ENCODE results near the gene STK32C.

Gene STK32C

GRCh38 chr10:132350946-132351345, 43.2 kb upstream of the STK32C start:
- no CpG with 5 or more reads among the region's 17 CpGs for WGBS (ENCODE audit: extremely low coverage, insufficient coverage, insufficient read length)
- H3K9me3 ChIP-seq (ENCODE audit: insufficient read depth, low read depth, low read length), result no peaks in the 10 kb centered on the region
- H3K36me3 ChIP-seq (ENCODE audit: control insufficient read depth in 1 of 2, insufficient read depth in 2 of 2, low read length in 2 of 2), result no peaks in the 10 kb centered on the region
- no peak overlapping the region for H3K18ac ChIP-seq (ENCODE audit: low read length)
- no peak overlapping the region for H3K9ac ChIP-seq (ENCODE audit: low read length)
- no peak overlapping the region for H2AFZ ChIP-seq (ENCODE audit: insufficient read depth, low read length, poor library complexity)
- H3K27me3 ChIP-seq (ENCODE audit: insufficient read depth, low read length), result no peaks in the 10 kb centered on the region
- DNase-seq, result no peak
- no peaks in the 10 kb centered on the region for H3K4me1 ChIP-seq (ENCODE audit: control insufficient read depth in 1 of 2, insufficient read depth in 2 of 2, low read length in 2 of 2)
- no peaks in the 10 kb centered on the region for H3K79me1 ChIP-seq (ENCODE audit: low read length)
- no peak overlapping the region for H2BK120ac ChIP-seq (ENCODE audit: insufficient read depth, low read length, poor library complexity)
- H4K12ac ChIP-seq (ENCODE audit: low read depth, low read length), result no peak overlapping the region
- no peak overlapping the region for H4K91ac ChIP-seq (ENCODE audit: low read depth, low read length)
- no peaks in the 10 kb centered on the region for H3K79me2 ChIP-seq (ENCODE audit: control insufficient read depth, insufficient read depth, low read length, poor library complexity)
- H3K4me2 ChIP-seq (ENCODE audit: low read length), result no peak overlapping the region
- H2BK12ac ChIP-seq (ENCODE audit: low read length), result no peak overlapping the region
- no peak overlapping the region for H2AK5ac ChIP-seq (ENCODE audit: low read length)
- no peak overlapping the region for H3K4me3 ChIP-seq (ENCODE audit: low read depth, low read length)
- H3K4ac ChIP-seq (ENCODE audit: low read depth, low read length), result no peak overlapping the region
- no peak overlapping the region for H2BK5ac ChIP-seq (ENCODE audit: low read depth, low read length, poor library complexity)
- H3K23ac ChIP-seq (ENCODE audit: low read length), result no peak overlapping the region
- no peak overlapping the region for H3K14ac ChIP-seq (ENCODE audit: low read length)
- no peak overlapping the region for H3K27ac ChIP-seq (ENCODE audit: low read depth, low read length)
- H4K8ac ChIP-seq (ENCODE audit: low read depth, low read length), result no peak overlapping the region

- Histone ChIP-seq H3K4me2 (ENCODE audit: low read length) (no peak overlapping the region), H3K4me3 (ENCODE audit: low read depth, low read length) (no peak overlapping the region), H3K18ac (ENCODE audit: low read length) (no peak overlapping the region), H2BK120ac (ENCODE audit: insufficient read depth, low read length, poor library complexity) (no peak overlapping the region), H3K27me3 (ENCODE audit: insufficient read depth, low read length) (no peaks in the 10 kb centered on the region), H3K79me2 (ENCODE audit: control insufficient read depth, insufficient read depth, low read length, poor library complexity) (no peaks in the 10 kb centered on the region), H4K12ac (ENCODE audit: low read depth, low read length) (no peak overlapping the region), H3K9ac (ENCODE audit: low read length) (no peak overlapping the region), H2BK5ac (ENCODE audit: low read depth, low read length, poor library complexity) (no peak overlapping the region), H2BK12ac (ENCODE audit: low read length) (no peak overlapping the region), H2AK5ac (ENCODE audit: low read length) (no peak overlapping the region), H2AFZ (ENCODE audit: insufficient read depth, low read length, poor library complexity) (no peak overlapping the region), H4K8ac (ENCODE audit: low read depth, low read length) (no peak overlapping the region), H3K27ac (ENCODE audit: low read depth, low read length) (no peak overlapping the region), H3K4me1 (ENCODE audit: control insufficient read depth in 1 of 2, insufficient read depth in 2 of 2, low read length in 2 of 2) (no peaks in the 10 kb centered on the region), H4K91ac (ENCODE audit: low read depth, low read length) (no peak overlapping the region), H3K36me3 (ENCODE audit: control insufficient read depth in 1 of 2, insufficient read depth in 2 of 2, low read length in 2 of 2) (no peaks in the 10 kb centered on the region), H3K4ac (ENCODE audit: low read depth, low read length) (no peak overlapping the region), H3K14ac (ENCODE audit: low read length) (no peak overlapping the region), H3K79me1 (ENCODE audit: low read length) (no peaks in the 10 kb centered on the region), H3K23ac (ENCODE audit: low read length) (no peak overlapping the region), H3K9me3 (ENCODE audit: insufficient read depth, low read depth, low read length) (no peaks in the 10 kb centered on the region)
- WGBS (ENCODE audit: extremely low coverage, insufficient coverage, insufficient read length), result no CpG with 5 or more reads among the region's 11 CpGs
- DNase-seq, result no peak
Measured at GRCh38 chr10:132350391-132350790, 42.6 kb upstream of the STK32C start.

- Histone ChIP-seq H3K14ac (ENCODE audit: low read length) (no peak overlapping the region), H3K27me3 (ENCODE audit: insufficient read depth, low read length) (no peaks in the 10 kb centered on the region), H2BK12ac (ENCODE audit: low read length) (no peak overlapping the region), H3K4ac (ENCODE audit: low read depth, low read length) (no peak overlapping the region), H4K91ac (ENCODE audit: low read depth, low read length) (no peak overlapping the region), H3K9ac (ENCODE audit: low read length) (no peak overlapping the region), H3K18ac (ENCODE audit: low read length) (no peak overlapping the region), H3K36me3 (ENCODE audit: control insufficient read depth in 1 of 2, insufficient read depth in 2 of 2, low read length in 2 of 2) (no peaks in the 10 kb centered on the region), H3K79me2 (ENCODE audit: control insufficient read depth, insufficient read depth, low read length, poor library complexity) (no peaks in the 10 kb centered on the region), H3K23ac (ENCODE audit: low read length) (no peak overlapping the region), H3K4me1 (ENCODE audit: control insufficient read depth in 1 of 2, insufficient read depth in 2 of 2, low read length in 2 of 2) (no peaks in the 10 kb centered on the region), H2AFZ (ENCODE audit: insufficient read depth, low read length, poor library complexity) (no peak overlapping the region), H2BK120ac (ENCODE audit: insufficient read depth, low read length, poor library complexity) (no peak overlapping the region), H3K9me3 (ENCODE audit: insufficient read depth, low read depth, low read length) (no peaks in the 10 kb centered on the region), H3K4me2 (ENCODE audit: low read length) (no peak overlapping the region), H2AK5ac (ENCODE audit: low read length) (no peak overlapping the region), H3K27ac (ENCODE audit: low read depth, low read length) (no peak overlapping the region), H3K79me1 (ENCODE audit: low read length) (no peaks in the 10 kb centered on the region), H2BK5ac (ENCODE audit: low read depth, low read length, poor library complexity) (no peak overlapping the region), H4K8ac (ENCODE audit: low read depth, low read length) (no peak overlapping the region), H3K4me3 (ENCODE audit: low read depth, low read length) (no peak overlapping the region), H4K12ac (ENCODE audit: low read depth, low read length) (no peak overlapping the region)
- WGBS (ENCODE audit: extremely low coverage, insufficient coverage, insufficient read length), result no CpG with 5 or more reads among the region's 6 CpGs
- no peak for DNase-seq
Measured at GRCh38 chr10:132349766-132350165, 42.0 kb upstream of the STK32C start.

- no peaks in the 10 kb centered on the region for H3K36me3 ChIP-seq (ENCODE audit: control insufficient read depth in 1 of 2, insufficient read depth in 2 of 2, low read length in 2 of 2)
- no peaks in the 10 kb centered on the region for H3K9me3 ChIP-seq (ENCODE audit: insufficient read depth, low read depth, low read length)
- no peak overlapping the region for H2BK120ac ChIP-seq (ENCODE audit: insufficient read depth, low read length, poor library complexity)
- H3K9ac ChIP-seq (ENCODE audit: low read length), result no peak overlapping the region
- H3K18ac ChIP-seq (ENCODE audit: low read length), result no peak overlapping the region
- no peak overlapping the region for H3K14ac ChIP-seq (ENCODE audit: low read length)
- H3K4me3 ChIP-seq (ENCODE audit: low read depth, low read length), result no peak overlapping the region
- H3K79me2 ChIP-seq (ENCODE audit: control insufficient read depth, insufficient read depth, low read length, poor library complexity), result no peaks in the 10 kb centered on the region
- H2BK5ac ChIP-seq (ENCODE audit: low read depth, low read length, poor library complexity), result no peak overlapping the region
- H3K79me1 ChIP-seq (ENCODE audit: low read length), result no peaks in the 10 kb centered on the region
- H3K27ac ChIP-seq (ENCODE audit: low read depth, low read length), result no peak overlapping the region
- WGBS (ENCODE audit: extremely low coverage, insufficient coverage, insufficient read length), result no CpG with 5 or more reads among the region's 13 CpGs
- H3K4ac ChIP-seq (ENCODE audit: low read depth, low read length), result no peak overlapping the region
- H3K4me1 ChIP-seq (ENCODE audit: control insufficient read depth in 1 of 2, insufficient read depth in 2 of 2, low read length in 2 of 2), result no peaks in the 10 kb centered on the region
- H4K12ac ChIP-seq (ENCODE audit: low read depth, low read length), result no peak overlapping the region
- no peaks in the 10 kb centered on the region for H3K27me3 ChIP-seq (ENCODE audit: insufficient read depth, low read length)
- no peak overlapping the region for H2AK5ac ChIP-seq (ENCODE audit: low read length)
- no peak overlapping the region for H3K23ac ChIP-seq (ENCODE audit: low read length)
- H2BK12ac ChIP-seq (ENCODE audit: low read length), result no peak overlapping the region
- DNase-seq, result no peak
- H3K4me2 ChIP-seq (ENCODE audit: low read length), result no peak overlapping the region
- H4K91ac ChIP-seq (ENCODE audit: low read depth, low read length), result no peak overlapping the region
- H2AFZ ChIP-seq (ENCODE audit: insufficient read depth, low read length, poor library complexity), result no peak overlapping the region
- H4K8ac ChIP-seq (ENCODE audit: low read depth, low read length), result no peak overlapping the region
Measured at GRCh38 chr10:132347931-132348267, 40.1 kb upstream of the STK32C start.

Measured in trophoblast cell (in vitro differentiated cells and primary cell).